ENCODE data around the gene UROD.

The UROD gene

GRCh38 chr1:45038661-45039364 is 26.8 kb downstream of the UROD start:
- no peaks in the 10 kb centered on the region for H3K4me1 ChIP-seq (ENCODE audit: control insufficient read depth in 2 of 2, insufficient read depth in 1 of 2, low read depth in 1 of 2, low read length in 2 of 2)
- no peak overlapping the region for H3K4me2 ChIP-seq (ENCODE audit: insufficient read depth, low read length, poor library complexity, severe bottlenecking)
- no peak overlapping the region for H3K4ac ChIP-seq (ENCODE audit: low read length)
- H2BK5ac ChIP-seq (ENCODE audit: low read length), result no peak overlapping the region
- H3K9ac ChIP-seq (ENCODE audit: low read depth, low read length, poor library complexity), result no peak overlapping the region
- H4K8ac ChIP-seq (ENCODE audit: low read depth, low read length), result no peak overlapping the region
- H3K9me3 ChIP-seq (replicated peaks in 1 of 2; ENCODE audit: control insufficient read depth in 2 of 2, insufficient read depth in 1 of 2, low read depth in 1 of 2, low read length in 2 of 2), result no peaks in the 10 kb centered on the region
- peaks cover 1% of the 10 kb centered on the region for H3K79me1 ChIP-seq (ENCODE audit: low read depth, low read length)
- no peak for DNase-seq (ENCODE audit: low spot score)
- no peak overlapping the region for H3K4me3 ChIP-seq (ENCODE audit: low read length in 2 of 2)
- no peak overlapping the region for H3K14ac ChIP-seq (ENCODE audit: low read length)
- H2BK12ac ChIP-seq (ENCODE audit: low read length), result no peak overlapping the region
- no peak overlapping the region for H2BK15ac ChIP-seq (ENCODE audit: low read length)
- H3K36me3 ChIP-seq (replicated peaks in 1 of 2; ENCODE audit: control insufficient read depth in 2 of 2, insufficient read depth in 2 of 2, low read length in 2 of 2), result no peaks in the 10 kb centered on the region
- H4K91ac ChIP-seq (ENCODE audit: low read depth, low read length, poor library complexity), result no peak overlapping the region
- no peak overlapping the region for H3K27ac ChIP-seq (replicated peaks; ENCODE audit: low read length)
- H2AFZ ChIP-seq (ENCODE audit: low read length), result no peak overlapping the region
- H2BK120ac ChIP-seq (ENCODE audit: low read depth, low read length), result no peak overlapping the region
- H2AK5ac ChIP-seq (ENCODE audit: low read depth, low read length), result no peak overlapping the region
- no peak overlapping the region for H3K23ac ChIP-seq (ENCODE audit: low read depth, low read length, poor library complexity)
- H3K18ac ChIP-seq (ENCODE audit: low read length), result no peak overlapping the region
- no peaks in the 10 kb centered on the region for H3K27me3 ChIP-seq (ENCODE audit: control insufficient read depth in 3 of 3, insufficient read depth in 3 of 3, low read depth in 1 of 3, low read length in 3 of 3)
- no CpG with 5 or more reads among the region's 8 CpGs for WGBS, 2 donors (ENCODE audit: extremely low coverage in 2 of 2, insufficient read length in 2 of 2, insufficient replicate concordance in 1 of 2)

GRCh38 chr1:45040297-45040696 is 28.2 kb downstream of the UROD start:
- WGBS, 2 donors (ENCODE audit: extremely low coverage in 2 of 2, insufficient read length in 2 of 2, insufficient replicate concordance in 1 of 2), result no CpG with 5 or more reads among the region's 5 CpGs
- H3K4me2 ChIP-seq (ENCODE audit: insufficient read depth, low read length, poor library complexity, severe bottlenecking), result no peak overlapping the region
- no peak overlapping the region for H3K18ac ChIP-seq (ENCODE audit: low read length)
- H3K4me3 ChIP-seq (ENCODE audit: low read length in 2 of 2), result no peak overlapping the region
- H3K27ac ChIP-seq (replicated peaks; ENCODE audit: low read length), result no peak overlapping the region
- H2AFZ ChIP-seq (ENCODE audit: low read length), result no peak overlapping the region
- DNase-seq (ENCODE audit: low spot score), result no peak
- no peak overlapping the region for H3K4ac ChIP-seq (ENCODE audit: low read length)
- H3K9me3 ChIP-seq (replicated peaks in 1 of 2; ENCODE audit: control insufficient read depth in 2 of 2, insufficient read depth in 1 of 2, low read depth in 1 of 2, low read length in 2 of 2), result no peaks in the 10 kb centered on the region
- no peak overlapping the region for H3K9ac ChIP-seq (ENCODE audit: low read depth, low read length, poor library complexity)
- H2BK5ac ChIP-seq (ENCODE audit: low read length), result no peak overlapping the region
- no peak overlapping the region for H4K91ac ChIP-seq (ENCODE audit: low read depth, low read length, poor library complexity)
- H4K8ac ChIP-seq (ENCODE audit: low read depth, low read length), result no peak overlapping the region
- H2BK15ac ChIP-seq (ENCODE audit: low read length), result no peak overlapping the region
- H3K23ac ChIP-seq (ENCODE audit: low read depth, low read length, poor library complexity), result no peak overlapping the region
- H3K4me1 ChIP-seq (ENCODE audit: control insufficient read depth in 2 of 2, insufficient read depth in 1 of 2, low read depth in 1 of 2, low read length in 2 of 2), result no peaks in the 10 kb centered on the region
- no peak overlapping the region for H3K14ac ChIP-seq (ENCODE audit: low read length)
- no peaks in the 10 kb centered on the region for H3K27me3 ChIP-seq (ENCODE audit: control insufficient read depth in 3 of 3, insufficient read depth in 3 of 3, low read depth in 1 of 3, low read length in 3 of 3)
- no peak overlapping the region for H2AK5ac ChIP-seq (ENCODE audit: low read depth, low read length)
- H2BK12ac ChIP-seq (ENCODE audit: low read length), result no peak overlapping the region
- H3K36me3 ChIP-seq (replicated peaks in 1 of 2; ENCODE audit: control insufficient read depth in 2 of 2, insufficient read depth in 2 of 2, low read length in 2 of 2), result no peaks in the 10 kb centered on the region
- no peaks in the 10 kb centered on the region for H3K79me1 ChIP-seq (ENCODE audit: low read depth, low read length)
- no peak overlapping the region for H2BK120ac ChIP-seq (ENCODE audit: low read depth, low read length)

- Histone ChIP-seq H3K4me1 (ENCODE audit: control insufficient read depth in 2 of 2, insufficient read depth in 1 of 2, low read depth in 1 of 2, low read length in 2 of 2) (no peaks in the 10 kb centered on the region), H3K9ac (ENCODE audit: low read depth, low read length, poor library complexity) (no peak overlapping the region), H3K23ac (ENCODE audit: low read depth, low read length, poor library complexity) (no peak overlapping the region), H2BK15ac (ENCODE audit: low read length) (no peak overlapping the region), H3K14ac (ENCODE audit: low read length) (no peak overlapping the region), H4K8ac (ENCODE audit: low read depth, low read length) (no peak overlapping the region), H3K27ac (replicated peaks; ENCODE audit: low read length) (no peak overlapping the region), H3K9me3 (replicated peaks in 1 of 2; ENCODE audit: control insufficient read depth in 2 of 2, insufficient read depth in 1 of 2, low read depth in 1 of 2, low read length in 2 of 2) (no peaks in the 10 kb centered on the region), H3K27me3 (ENCODE audit: control insufficient read depth in 3 of 3, insufficient read depth in 3 of 3, low read depth in 1 of 3, low read length in 3 of 3) (no peaks in the 10 kb centered on the region), H3K4me3 (ENCODE audit: low read length in 2 of 2) (no peak overlapping the region), H2BK5ac (ENCODE audit: low read length) (no peak overlapping the region), H3K36me3 (replicated peaks in 1 of 2; ENCODE audit: control insufficient read depth in 2 of 2, insufficient read depth in 2 of 2, low read length in 2 of 2) (no peaks in the 10 kb centered on the region), H2BK12ac (ENCODE audit: low read length) (no peak overlapping the region), H3K18ac (ENCODE audit: low read length) (no peak overlapping the region), H4K91ac (ENCODE audit: low read depth, low read length, poor library complexity) (no peak overlapping the region), H3K79me1 (ENCODE audit: low read depth, low read length) (no peaks in the 10 kb centered on the region), H2AFZ (ENCODE audit: low read length) (no peak overlapping the region), H3K4me2 (ENCODE audit: insufficient read depth, low read length, poor library complexity, severe bottlenecking) (no peak overlapping the region), H2BK120ac (ENCODE audit: low read depth, low read length) (no peak overlapping the region), H2AK5ac (ENCODE audit: low read depth, low read length) (no peak overlapping the region), H3K4ac (ENCODE audit: low read length) (no peak overlapping the region)
- no peak for DNase-seq (ENCODE audit: low spot score)
- no CpG with 5 or more reads among the region's 5 CpGs for WGBS, 2 donors (ENCODE audit: extremely low coverage in 2 of 2, insufficient read length in 2 of 2, insufficient replicate concordance in 1 of 2)
These were observed 31.0 kb downstream of the UROD start for GRCh38 chr1:45043094-45043493.

GRCh38 chr1:45044916-45045315 is 32.9 kb downstream of the UROD start:
- no peaks in the 10 kb centered on the region for H3K4me1 ChIP-seq (ENCODE audit: control insufficient read depth in 2 of 2, insufficient read depth in 1 of 2, low read depth in 1 of 2, low read length in 2 of 2)
- no peaks in the 10 kb centered on the region for H3K36me3 ChIP-seq (replicated peaks in 1 of 2; ENCODE audit: control insufficient read depth in 2 of 2, insufficient read depth in 2 of 2, low read length in 2 of 2)
- H2BK5ac ChIP-seq (ENCODE audit: low read length), result no peak overlapping the region
- no peak overlapping the region for H2BK15ac ChIP-seq (ENCODE audit: low read length)
- H3K9me3 ChIP-seq (replicated peaks in 1 of 2; ENCODE audit: control insufficient read depth in 2 of 2, insufficient read depth in 1 of 2, low read depth in 1 of 2, low read length in 2 of 2), result no peaks in the 10 kb centered on the region
- H3K4ac ChIP-seq (ENCODE audit: low read length), result no peak overlapping the region
- H2BK120ac ChIP-seq (ENCODE audit: low read depth, low read length), result no peak overlapping the region
- H4K8ac ChIP-seq (ENCODE audit: low read depth, low read length), result no peak overlapping the region
- H3K9ac ChIP-seq (ENCODE audit: low read depth, low read length, poor library complexity), result no peak overlapping the region
- WGBS, 2 donors (ENCODE audit: extremely low coverage in 2 of 2, insufficient read length in 2 of 2, insufficient replicate concordance in 1 of 2), result no CpG with 5 or more reads among the region's 1 CpG
- H3K27me3 ChIP-seq (ENCODE audit: control insufficient read depth in 3 of 3, insufficient read depth in 3 of 3, low read depth in 1 of 3, low read length in 3 of 3), result no peaks in the 10 kb centered on the region
- no peak for DNase-seq (ENCODE audit: low spot score)
- H2AFZ ChIP-seq (ENCODE audit: low read length), result no peak overlapping the region
- no peak overlapping the region for H3K4me3 ChIP-seq (ENCODE audit: low read length in 2 of 2)
- H3K18ac ChIP-seq (ENCODE audit: low read length), result no peak overlapping the region
- no peak overlapping the region for H3K14ac ChIP-seq (ENCODE audit: low read length)
- H4K91ac ChIP-seq (ENCODE audit: low read depth, low read length, poor library complexity), result no peak overlapping the region
- H2AK5ac ChIP-seq (ENCODE audit: low read depth, low read length), result no peak overlapping the region
- no peaks in the 10 kb centered on the region for H3K79me1 ChIP-seq (ENCODE audit: low read depth, low read length)
- H3K27ac ChIP-seq (replicated peaks; ENCODE audit: low read length), result no peak overlapping the region
- no peak overlapping the region for H3K4me2 ChIP-seq (ENCODE audit: insufficient read depth, low read length, poor library complexity, severe bottlenecking)
- H3K23ac ChIP-seq (ENCODE audit: low read depth, low read length, poor library complexity), result no peak overlapping the region
- H2BK12ac ChIP-seq (ENCODE audit: low read length), result no peak overlapping the region

Measured in neuronal stem cell (in vitro differentiated cells).